TTC549 (cell line): ENCODE results near the gene OBSCN.
A peak's percentile ranks its signal among the peaks of the same experiment; 100 is the strongest.

ENCODE experiments used
- FAIRE-seq: peaks from 2 replicates; lab custom pipeline; 2012; peaks lifted over from hg19 to GRCh38; lab: Jason Lieb, UNC

The OBSCN gene

DNA sequence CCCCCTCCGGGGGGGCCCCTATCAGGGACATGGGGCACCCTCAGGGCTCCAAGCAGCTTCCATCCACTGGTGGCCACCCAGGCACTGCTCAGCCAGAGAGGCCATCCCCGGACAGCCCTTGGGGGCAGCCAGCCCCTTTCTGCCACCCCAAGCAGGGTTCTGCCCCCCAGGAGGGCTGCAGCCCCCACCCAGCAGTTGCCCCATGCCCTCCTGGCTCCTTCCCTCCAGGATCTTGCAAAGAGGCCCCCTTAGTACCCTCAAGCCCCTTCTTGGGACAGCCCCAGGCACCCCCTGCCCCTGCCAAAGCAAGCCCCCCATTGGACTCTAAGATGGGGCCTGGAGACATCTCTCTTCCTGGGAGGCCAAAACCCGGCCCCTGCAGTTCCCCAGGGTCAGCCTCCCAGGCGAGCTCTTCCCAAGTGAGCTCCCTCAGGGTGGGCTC lies 163.9 kb downstream of the OBSCN start:
- FAIRE-seq: no peak

DNA sequence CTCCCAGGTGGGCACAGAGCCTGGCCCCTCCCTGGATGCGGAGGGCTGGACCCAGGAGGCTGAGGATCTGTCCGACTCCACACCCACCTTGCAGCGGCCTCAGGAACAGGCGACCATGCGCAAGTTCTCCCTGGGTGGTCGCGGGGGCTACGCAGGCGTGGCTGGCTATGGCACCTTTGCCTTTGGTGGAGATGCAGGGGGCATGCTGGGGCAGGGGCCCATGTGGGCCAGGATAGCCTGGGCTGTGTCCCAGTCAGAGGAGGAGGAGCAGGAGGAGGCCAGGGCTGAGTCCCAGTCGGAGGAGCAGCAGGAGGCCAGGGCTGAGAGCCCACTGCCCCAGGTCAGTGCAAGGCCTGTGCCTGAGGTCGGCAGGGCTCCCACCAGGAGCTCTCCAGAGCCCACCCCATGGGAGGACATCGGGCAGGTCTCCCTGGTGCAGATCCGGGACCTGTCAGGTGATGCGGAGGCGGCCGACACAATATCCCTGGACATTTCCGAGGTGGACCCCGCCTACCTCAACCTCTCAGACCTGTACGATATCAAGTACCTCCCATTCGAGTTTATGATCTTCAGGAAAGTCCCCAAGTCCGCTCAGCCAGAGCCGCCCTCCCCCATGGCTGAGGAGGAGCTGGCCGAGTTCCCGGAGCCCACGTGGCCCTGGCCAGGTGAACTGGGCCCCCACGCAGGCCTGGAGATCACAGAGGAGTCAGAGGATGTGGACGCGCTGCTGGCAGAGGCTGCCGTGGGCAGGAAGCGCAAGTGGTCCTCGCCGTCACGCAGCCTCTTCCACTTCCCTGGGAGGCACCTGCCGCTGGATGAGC lies 164.5 kb downstream of the OBSCN start:
- FAIRE-seq: no peak

DNA sequence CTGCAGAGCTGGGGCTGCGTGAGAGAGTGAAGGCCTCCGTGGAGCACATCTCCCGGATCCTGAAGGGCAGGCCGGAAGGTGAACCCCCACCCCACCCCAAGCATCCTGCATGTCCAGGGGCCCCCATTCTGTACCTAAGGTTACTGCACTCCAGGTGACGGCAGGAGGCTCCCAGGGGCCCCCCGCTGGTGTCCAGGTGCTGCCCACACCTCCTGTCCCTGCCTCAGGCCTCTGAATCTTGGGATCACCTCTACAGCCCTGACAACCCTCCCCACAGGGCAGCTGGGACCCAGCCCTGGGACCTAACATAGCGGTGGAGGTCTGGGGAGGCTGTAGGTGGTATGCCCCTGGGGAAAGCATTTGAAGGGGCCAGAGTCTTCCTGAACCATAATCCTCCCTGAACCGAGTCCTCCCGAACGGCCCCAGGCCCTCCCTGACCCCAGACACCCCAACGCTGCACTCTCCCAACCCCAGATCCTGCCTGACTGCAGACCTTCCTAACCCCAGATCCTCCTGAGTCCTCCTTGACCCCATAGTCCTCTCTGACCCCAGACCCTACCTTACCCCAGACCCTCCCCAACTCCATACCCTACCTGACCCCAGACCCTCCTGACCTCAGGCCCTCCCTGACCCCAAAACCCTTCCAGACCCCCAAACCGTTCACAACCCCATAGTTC lies 165.3 kb downstream of the OBSCN start:
- FAIRE-seq: no peak

DNA sequence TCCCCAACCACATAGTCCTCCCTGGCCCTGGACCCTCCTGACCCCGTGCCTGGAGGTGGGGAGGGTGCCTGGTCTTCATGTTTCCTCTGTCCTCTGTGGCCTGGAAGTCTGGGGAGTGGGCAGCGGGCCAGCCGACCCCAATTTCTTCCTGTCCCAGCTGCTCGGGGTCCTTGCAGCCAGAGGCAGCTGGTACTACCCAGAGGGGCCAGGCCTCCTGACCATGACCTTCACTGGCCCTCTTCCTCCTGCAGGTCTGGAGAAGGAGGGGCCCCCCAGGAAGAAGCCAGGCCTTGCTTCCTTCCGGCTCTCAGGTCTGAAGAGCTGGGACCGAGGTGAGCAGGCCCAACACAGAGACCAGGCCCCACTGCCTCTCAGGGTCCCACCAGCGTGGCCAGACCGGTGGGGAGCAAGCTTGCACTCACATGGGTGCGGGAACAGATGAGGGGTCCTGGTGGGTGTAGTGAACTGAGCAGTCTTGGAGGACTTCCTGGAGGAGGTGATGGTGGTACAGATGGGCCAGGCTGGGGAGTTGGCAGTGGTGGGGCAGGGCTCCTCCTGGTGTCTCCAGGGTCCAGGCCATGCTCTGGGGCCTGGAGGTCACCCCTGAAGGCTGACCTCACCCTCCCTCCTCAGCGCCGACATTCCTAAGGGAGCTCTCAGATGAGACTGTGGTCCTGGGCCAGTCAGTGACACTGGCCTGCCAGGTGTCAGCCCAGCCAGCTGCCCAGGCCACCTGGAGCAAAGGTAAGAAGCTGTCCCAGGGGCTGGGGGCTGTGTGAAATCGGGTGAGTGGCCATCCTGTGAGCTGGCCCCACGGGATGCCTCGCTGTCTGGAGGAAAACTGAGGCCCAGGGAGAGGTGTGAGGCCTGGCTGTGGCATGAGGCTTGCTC lies 166.1 kb downstream of the OBSCN start:
- no peak for FAIRE-seq

DNA sequence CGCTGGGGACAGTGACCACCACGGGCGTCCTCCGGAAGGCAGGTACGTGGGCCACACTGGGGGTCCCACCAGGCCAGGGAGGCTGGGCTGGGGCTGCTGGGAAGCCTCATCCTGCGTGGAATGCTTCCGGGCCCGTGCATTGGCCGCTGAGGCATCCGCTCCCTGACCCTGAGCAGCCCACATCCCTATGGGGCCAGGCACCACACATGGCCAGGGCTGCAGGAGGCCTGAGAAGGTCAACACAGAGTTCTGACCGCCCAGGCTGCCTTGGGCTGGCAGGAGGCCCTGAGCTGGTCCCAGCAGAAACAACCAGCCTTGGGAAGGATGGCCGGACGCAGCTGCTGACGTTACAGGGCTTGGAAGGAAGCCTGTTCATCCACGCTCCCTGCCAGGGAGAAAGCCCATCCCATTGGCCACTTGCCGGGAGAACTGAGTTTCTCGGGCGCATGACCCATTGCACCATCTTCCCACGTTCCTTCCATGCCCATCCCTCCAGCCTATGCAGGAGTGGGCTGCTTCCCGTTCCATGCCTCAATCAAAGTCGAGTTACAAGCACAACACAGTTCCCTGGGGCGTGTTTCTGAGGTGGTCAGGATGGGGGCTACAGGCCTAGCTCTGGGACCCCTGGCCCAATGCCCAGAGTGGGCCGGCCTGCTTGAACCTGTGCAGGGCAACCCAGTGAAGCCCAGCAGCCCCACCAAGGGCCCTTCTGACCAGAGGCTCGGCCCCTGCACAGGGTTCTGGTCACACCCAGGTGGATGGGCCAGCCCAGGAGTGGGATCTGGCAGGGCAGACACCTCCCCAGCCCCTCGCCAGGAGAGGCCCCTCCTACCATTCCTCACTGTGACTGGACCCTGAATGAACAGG lies 167.1 kb downstream of the OBSCN start:
- no peak for FAIRE-seq

DNA sequence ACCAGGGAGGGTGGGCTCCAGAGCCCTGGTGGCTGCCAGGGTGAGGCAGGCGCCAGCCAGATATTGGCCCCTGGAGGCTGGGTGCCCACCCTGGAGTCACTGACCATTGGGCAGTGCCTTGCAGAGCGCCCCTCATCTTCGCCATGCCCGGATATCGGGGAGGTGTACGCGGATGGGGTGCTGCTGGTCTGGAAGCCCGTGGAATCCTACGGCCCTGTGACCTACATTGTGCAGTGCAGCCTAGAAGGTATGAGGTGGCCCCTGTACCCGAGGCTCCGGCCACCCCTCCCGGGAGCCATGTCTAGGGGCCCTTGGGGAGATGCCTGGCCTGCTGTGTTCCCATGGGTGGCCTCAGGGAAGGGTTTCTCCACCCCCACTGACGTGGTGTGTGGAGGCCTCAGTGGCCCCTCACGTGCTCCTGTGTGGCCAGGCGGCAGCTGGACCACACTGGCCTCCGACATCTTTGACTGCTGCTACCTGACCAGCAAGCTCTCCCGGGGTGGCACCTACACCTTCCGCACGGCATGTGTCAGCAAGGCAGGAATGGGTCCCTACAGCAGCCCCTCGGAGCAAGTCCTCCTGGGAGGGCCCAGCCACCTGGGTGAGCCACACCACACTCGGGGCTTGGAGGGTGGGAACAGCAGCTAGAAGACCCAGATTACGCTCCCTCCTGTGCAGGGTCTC lies 167.9 kb downstream of the OBSCN start:
- no peak for FAIRE-seq

DNA sequence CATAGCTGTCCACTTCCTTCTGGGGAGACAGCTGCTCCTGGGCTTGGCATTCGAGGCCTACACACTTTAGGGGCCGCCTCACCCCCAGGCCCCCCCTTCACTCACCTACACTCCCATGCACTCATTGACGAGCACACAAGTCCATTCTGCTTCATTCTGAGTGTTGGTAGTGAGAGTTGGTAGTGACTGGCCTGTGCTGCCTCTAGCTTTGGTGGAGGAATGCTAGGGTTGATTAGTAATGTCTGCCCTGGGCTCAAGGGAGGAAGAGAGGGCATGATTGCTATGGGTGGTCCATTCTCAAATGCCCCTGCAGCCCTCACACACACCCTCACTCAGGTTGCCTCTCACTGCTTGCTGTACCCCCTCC lies 168.4 kb downstream of the OBSCN start:
- no peak for FAIRE-seq

DNA sequence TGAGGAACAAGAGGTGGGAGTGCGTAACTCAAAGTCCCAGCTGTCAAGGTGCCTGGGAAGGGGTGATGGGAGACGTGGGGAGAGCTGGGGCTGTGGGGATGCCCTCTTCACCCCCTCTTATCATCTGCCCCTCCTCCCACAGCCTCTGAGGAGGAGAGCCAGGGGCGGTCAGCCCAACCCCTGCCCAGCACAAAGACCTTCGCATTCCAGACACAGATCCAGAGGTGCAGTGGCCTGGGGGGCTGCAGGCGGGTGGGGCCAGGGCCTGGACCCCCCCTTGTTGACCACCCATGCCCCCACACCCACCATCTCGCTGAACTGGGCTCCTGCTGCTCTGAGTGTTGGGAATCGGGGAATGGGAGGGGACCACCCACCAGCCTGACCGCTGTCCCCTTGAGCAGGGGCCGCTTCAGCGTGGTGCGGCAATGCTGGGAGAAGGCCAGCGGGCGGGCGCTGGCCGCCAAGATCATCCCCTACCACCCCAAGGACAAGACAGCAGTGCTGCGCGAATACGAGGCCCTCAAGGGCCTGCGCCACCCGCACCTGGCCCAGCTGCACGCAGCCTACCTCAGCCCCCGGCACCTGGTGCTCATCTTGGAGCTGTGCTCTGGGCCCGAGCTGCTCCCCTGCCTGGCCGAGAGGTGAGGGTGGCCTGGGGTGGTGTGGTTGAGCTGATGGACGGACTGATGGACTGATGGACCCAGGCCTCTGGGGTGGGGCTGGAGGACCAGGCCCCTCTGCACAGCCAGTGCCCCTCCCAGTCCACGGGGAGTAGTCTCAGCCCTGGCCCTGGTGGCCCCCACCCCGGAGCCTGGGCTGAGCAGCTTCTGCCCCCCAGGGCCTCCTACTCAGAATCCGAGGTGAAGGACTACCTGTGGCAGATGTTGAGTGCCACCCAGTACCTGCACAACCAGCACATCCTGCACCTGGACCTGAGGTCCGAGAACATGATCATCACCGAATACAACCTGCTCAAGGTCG lies 169.1 kb downstream of the OBSCN start:
- FAIRE-seq: no peak

DNA sequence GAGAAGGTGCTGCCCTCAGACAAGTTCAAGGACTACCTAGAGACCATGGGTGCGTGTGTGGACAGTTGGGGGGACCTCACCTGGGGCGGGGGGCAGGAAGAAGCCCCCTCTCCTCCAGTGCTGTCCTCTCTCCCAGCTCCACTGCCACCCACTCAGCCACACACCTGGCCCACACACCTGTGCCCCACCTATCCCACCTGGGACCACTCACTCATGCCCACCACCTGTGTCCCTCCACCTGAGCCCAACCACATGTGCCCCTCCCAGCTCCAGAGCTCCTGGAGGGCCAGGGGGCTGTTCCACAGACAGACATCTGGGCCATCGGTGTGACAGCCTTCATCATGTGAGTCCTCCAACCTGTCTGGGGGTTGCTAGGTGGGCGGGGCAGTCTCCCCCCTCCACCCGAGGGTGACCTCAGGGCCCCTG lies 169.8 kb downstream of the OBSCN start:
- FAIRE-seq: no peak

DNA sequence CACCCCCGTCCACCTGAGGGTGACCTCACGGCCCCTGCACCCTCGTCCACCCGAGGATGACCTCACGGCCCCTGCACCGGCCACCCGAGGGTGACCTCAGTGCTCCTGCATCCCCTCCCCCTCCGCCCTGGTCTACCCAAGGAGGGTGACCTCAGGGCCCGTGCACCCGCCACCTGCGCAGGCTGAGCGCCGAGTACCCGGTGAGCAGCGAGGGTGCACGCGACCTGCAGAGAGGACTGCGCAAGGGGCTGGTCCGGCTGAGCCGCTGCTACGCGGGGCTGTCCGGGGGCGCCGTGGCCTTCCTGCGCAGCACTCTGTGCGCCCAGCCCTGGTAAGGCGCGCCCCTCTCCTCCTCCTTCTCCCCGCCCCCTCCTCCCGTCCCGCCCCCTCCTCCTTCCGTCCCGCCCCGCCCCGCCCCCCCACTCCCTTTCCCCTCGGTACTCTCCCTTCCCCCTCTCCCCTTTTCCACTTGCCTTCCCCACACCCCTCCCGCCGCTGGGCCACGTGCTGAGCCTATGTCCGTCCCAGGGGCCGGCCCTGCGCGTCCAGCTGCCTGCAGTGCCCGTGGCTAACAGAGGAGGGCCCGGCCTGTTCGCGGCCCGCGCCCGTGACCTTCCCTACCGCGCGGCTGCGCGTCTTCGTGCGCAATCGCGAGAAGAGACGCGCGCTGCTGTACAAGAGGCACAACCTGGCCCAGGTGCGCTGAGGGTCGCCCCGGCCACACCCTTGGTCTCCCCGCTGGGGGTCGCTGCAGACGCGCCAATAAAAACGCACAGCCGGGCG lies 170.4 kb downstream of the OBSCN start:
- FAIRE-seq: no peak

DNA sequence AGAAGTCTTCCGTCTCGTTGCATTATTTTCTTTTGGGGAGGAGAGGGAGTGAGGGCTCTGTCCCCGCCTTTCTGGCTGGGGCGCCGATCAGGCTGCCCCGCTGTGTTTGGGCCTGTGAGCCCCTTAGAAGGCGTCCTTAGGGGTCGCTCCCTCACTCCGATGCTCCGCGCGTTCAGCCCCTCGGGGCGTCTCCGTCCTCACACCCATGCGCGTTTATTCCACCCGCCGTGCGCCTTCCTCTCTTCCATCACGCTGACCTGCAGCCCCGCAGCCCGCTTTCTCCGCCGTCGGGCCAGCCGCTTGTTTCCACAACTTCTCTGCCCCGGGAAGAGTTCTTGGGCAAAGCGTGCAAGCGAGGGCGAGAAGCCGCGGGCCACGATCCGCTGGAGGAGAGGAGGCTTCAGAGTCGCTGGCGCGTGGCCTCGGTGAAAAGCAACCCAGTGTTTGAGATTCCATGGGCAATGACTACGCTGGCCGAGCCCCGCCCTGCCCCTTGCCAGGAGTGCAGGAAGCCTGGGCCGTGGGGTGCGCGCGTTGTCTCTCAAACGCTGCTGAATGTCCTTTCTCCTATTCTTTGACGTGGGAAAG lies 171.1 kb downstream of the OBSCN start:
- no peak for FAIRE-seq

DNA sequence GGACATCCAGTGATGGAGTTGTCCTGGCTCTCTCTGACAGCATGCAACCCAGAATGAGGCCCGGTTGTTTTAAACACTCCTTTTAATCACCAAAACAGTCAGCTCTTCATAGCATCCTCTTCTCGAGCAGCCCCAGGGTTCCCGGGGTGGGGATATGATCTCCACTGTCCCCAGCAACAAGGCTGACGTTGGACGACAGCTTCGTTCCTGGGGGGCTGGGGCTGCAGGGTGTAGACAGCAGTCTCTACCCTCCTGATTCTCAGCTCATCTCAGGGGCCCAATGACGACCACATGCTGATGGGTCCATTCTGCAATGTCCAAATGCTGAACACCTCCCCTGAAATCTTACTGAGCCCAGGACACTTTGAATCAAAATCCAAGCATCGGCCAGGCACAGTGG lies 171.8 kb downstream of the OBSCN start:
- no peak for FAIRE-seq

DNA sequence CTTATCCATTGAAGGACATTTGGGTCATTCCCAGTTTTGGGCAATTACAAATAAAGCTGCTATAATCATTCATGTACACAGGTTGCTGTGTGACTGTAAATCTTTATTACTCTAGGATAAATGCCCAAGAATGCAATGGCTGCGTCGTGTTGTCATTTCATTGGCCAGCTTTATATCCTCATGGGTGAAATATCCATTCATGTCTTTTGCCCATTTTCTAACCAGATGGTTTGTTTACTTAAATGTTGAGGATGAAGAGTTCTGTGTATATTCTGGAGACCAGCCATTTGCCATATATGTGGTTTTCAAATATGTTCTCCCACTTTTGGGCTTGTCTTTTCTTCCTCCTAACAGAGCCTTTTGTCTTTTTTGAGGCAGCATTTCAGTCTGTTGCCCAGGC lies 173.5 kb downstream of the OBSCN start:
- FAIRE-seq: no peak

DNA sequence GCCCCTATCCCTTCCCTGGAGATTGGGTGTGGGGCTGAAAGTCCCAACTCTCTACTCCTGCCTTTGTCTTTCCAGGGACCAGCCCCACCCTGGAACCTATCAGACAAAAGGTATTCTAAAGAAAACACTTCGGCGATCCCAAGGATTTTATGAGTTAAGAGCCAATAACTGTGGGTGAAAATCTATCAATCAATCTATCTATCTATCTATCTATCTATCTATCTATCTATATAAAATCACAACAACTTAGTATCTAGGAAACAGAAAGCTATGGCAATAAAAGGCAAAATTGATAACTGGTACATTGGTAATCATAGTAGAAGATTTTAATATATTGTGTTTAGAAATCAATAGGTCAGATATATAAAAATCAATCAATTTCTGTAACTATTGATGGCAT lies 175.9 kb downstream of the OBSCN start:
- peak; percentile 41 for FAIRE-seq

DNA sequence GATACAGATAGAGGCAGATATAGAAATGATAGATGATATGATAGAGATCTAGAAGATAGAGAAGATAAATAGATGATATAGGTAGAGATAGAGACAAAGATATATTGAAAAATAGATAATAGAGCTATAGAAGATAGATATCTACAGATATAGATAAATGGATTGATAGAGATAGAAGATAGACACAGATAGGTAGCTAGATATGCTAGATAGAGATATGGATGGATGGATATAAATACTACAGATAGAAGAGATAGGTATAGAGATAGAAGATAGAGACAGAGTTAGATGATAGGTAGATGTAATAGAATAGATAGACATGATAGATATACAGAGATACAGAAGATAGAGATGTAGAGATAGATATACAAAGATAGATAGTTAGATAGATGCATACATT lies 177.4 kb downstream of the OBSCN start:
- peak; percentile 48 for FAIRE-seq

DNA sequence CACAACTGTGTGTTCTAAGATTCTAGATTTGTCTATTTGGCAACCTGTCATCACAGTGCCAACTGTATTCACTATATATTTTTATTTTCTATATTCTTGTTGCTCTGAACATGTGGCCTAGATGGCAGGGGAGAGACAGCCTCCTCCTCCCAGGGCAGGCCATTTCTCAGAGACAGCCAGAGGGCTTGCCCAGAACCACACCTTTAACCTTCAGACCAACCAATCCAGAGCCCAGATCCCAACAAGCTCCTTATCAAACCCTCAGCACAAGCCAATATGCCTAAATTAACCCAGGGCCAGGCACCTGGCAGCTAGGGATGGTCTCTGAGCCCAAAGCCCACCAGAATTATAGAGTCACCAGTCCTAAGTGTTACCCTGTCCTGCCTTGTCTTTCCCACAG lies 179.5 kb downstream of the OBSCN start:
- FAIRE-seq: no peak

DNA sequence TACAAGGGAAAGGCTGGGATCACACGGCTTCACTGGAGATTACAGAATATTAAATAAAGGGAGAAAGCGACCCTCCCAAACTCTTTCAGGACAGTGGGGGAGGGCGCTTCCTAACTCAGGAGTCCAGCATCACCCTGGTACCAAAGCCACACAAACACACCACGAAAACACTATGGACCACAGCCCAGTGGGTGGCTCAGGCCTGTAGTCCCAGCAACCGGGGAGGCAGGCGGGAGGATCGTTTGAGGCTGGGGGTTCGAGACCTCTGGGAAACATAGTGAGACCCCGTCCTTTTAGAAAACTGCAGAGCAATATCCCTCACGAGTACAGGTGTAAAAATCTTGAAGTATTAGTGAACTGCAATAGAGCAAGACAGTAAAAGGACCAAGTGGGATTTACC lies 182.8 kb downstream of the OBSCN start:
- no peak for FAIRE-seq

DNA sequence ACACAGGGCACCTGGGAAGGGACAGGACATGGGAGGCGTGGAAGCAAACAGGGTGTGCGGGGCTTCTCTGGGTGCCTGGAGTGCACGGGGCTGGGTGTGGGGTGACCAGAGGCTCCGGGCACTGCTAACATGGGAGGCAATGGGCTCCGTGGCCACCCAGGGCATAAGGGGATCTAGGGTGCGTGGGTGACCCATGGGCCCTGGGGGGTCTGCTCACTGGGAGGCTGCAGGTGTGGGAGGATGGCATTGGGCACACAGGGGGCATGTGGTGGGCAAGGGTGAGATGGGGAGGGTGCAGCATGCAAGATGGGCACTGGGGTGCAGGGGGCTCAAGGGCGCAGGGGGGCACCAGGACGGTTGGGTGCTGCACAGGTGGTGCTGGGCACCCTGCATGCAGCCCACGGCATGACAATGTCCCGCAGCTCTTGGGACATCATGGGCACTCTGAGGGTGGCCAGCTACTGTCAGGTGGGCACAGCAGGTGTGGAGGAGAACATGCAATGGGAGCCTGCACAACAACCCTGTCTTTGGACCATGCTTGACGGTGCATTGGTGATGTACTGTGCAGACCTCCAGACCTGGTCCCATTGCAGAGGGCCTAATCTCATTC lies 183.7 kb downstream of the OBSCN start:
- no peak for FAIRE-seq
